Measurements from ENCODE around the gene DET1. TPM values are rescaled to one million over a fixed set of nuclear protein-coding genes. Genes with fewer than 3 reads are reported as not detected.
"Not testable (repeated sequence)": the region's sequence is repeated elsewhere in the genome, so short reads cannot be mapped to it uniquely, and the experiment has no call there.

Gene DET1
- total RNA-seq, 1 donor from 2014 or later = 5.4 TPM

- intact Hi-C loops (cut with DNase I) = no loop called here
- no peak for ATAC-seq
- peaks cover 8% of the 10 kb centered on the region for H3K4me1 ChIP-seq
- H3K4me3 ChIP-seq = no peak overlapping the region
- no peak for DNase-seq
- TF ChIP-seq, protein P1, sequence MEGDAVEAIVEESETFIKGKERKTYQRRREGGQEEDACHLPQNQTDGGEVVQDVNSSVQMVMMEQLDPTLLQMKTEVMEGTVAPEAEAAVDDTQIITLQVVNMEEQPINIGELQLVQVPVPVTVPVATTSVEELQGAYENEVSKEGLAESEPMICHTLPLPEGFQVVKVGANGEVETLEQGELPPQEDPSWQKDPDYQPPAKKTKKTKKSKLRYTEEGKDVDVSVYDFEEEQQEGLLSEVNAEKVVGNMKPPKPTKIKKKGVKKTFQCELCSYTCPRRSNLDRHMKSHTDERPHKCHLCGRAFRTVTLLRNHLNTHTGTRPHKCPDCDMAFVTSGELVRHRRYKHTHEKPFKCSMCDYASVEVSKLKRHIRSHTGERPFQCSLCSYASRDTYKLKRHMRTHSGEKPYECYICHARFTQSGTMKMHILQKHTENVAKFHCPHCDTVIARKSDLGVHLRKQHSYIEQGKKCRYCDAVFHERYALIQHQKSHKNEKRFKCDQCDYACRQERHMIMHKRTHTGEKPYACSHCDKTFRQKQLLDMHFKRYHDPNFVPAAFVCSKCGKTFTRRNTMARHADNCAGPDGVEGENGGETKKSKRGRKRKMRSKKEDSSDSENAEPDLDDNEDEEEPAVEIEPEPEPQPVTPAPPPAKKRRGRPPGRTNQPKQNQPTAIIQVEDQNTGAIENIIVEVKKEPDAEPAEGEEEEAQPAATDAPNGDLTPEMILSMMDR (IDR thresholded peaks at IDR 0.05) = no peak
- no peak overlapping the region for H3K27ac ChIP-seq
- no peaks in the 10 kb centered on the region for H3K9me3 ChIP-seq
- peaks cover 37% of the 10 kb centered on the region for H3K36me3 ChIP-seq
- no peaks in the 10 kb centered on the region for H3K27me3 ChIP-seq
Observed at GRCh38 chr15:88472225-88472624, 74.3 kb downstream of the DET1 start.

GRCh38 chr15:88470625-88471372 lies 75.7 kb downstream of the DET1 start:
- H3K4me3 ChIP-seq = no peak overlapping the region
- peaks cover 16% of the 10 kb centered on the region for H3K4me1 ChIP-seq
- TF ChIP-seq, protein P1 (IDR thresholded peaks at IDR 0.05) = no peak
- intact Hi-C loops (cut with DNase I) = no loop called here
- no peak for ATAC-seq
- no peaks in the 10 kb centered on the region for H3K9me3 ChIP-seq
- no peak for DNase-seq
- H3K27me3 ChIP-seq = no peaks in the 10 kb centered on the region
- H3K36me3 ChIP-seq = peaks cover 32% of the 10 kb centered on the region
- no peak overlapping the region for H3K27ac ChIP-seq

DNA sequence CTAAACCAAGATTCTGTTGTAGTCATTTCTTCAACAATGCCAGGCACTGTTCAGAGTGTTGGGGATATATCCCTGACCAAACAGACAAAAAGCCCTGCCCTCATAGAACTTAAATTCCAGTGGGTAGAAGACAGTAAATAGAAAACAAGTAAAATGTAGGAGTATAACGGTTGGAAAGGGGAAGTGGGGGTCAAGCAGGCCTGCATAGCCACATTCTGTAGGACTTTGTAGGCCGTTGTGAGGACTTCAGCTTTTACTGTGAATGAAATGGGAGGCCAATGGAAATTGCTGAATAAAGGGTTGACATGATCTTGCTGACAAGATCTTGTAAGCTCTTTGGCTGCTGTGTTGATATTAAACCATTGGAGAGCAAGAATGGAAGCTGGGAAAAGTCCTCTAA lies 77.2 kb downstream of the DET1 start:
- TF ChIP-seq, protein P1 (IDR thresholded peaks at IDR 0.05) = no peak
- Histone ChIP-seq H3K4me3 (no peak overlapping the region), H3K27ac (no peak overlapping the region), H3K36me3 (peaks cover 29% of the 10 kb centered on the region), H3K27me3 (no peaks in the 10 kb centered on the region), H3K4me1 (peaks cover 17% of the 10 kb centered on the region), H3K9me3 (no peaks in the 10 kb centered on the region)
- DNase-seq = no peak
- ATAC-seq = no peak
- intact Hi-C loops (cut with DNase I) = no loop called here

DNA sequence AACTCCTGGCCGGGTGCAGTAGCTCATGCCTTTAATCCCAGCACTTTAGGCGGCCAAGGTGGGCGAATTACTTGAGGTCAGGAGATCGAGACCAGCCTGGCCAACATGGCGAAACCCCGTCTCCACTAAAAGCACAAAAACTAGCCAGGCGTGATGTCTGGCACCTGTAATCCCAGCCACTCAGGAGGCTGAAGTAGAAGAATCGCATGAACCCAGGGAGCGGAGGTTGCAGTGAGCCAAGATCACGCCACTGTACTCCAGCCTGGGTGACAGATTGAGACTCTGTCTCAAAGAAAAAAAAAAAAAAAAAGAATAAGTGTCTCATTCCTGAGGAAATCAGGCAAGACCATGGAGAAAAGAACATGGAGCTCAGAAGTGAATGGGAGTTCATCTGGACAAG lies 77.8 kb downstream of the DET1 start:
- Histone ChIP-seq H3K4me1 (peaks cover 17% of the 10 kb centered on the region), H3K4me3 (peak overlapping the region; percentile 88), H3K36me3 (peaks cover 29% of the 10 kb centered on the region)
- H3K27me3 ChIP-seq; DNase-seq; ATAC-seq; H3K27ac ChIP-seq; H3K9me3 ChIP-seq; intact Hi-C loops (cut with DNase I): not testable (repeated sequence)

DNA sequence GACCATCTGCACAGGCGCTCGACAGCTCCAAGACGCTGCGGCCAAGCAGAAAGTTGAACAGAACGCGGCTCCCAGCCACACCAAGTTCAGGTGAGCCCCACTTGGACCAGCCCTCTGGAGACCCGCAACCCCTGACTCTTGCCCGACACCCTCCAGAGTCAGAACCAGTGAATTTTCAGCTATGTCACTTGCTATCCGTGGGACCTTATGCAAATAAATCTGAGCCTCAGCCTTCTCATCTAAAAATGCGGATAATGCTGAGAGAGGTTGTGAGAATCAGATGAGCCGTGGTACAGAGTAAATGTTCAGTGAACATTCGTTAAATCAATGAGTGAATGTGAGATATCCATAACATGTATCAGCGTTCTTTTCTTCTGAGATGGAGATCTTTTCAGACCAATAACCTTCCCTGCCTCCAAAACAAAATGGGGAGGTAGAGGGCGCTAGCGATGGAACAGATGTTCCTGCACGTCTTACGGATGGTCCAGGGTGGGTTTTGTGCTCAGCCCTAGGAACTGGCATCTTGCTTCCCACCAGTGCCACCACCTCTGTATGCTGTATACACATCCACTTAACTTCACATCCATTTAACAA lies 78.4 kb downstream of the DET1 start:
- Histone ChIP-seq H3K4me1 (peaks cover 17% of the 10 kb centered on the region), H3K9me3 (no peaks in the 10 kb centered on the region), H3K27me3 (no peaks in the 10 kb centered on the region), H3K27ac (peak overlapping the region; percentile 95), H3K36me3 (peaks cover 29% of the 10 kb centered on the region), H3K4me3 (peak overlapping the region; percentile 88)
- no peak for ATAC-seq
- intact Hi-C loops (cut with DNase I) = no loop called here
- TF ChIP-seq, protein P1 (IDR thresholded peaks at IDR 0.05) = no peak
- DNase-seq = no peak
